Kidney (tissue), 14 donors: Measurements from ENCODE around the gene RAD17. TPM values are rescaled to one million over a fixed set of nuclear protein-coding genes. Genes with fewer than 3 reads are reported as not detected.

Source experiments
- DNase-seq, 5 donors: peaks; one replicate each; pipeline ENCODE4 v3.0.0-alpha.2; 2013 to 2020
- FAIRE-seq: peaks from 2 replicates; lab custom pipeline; 2012; peaks lifted over from hg19 to GRCh38; lab: Jason Lieb, UNC
- H3K27ac ChIP-seq, 2 donors: one replicate each; pipeline ENCODE4 v1.7.0; 2013; ENCODE audit warnings: low read depth in 2 of 2, low read length in 2 of 2, inconsistent platforms in 1 of 2
- H3K27me3 ChIP-seq: one replicate; pipeline ENCODE4 v1.7.1; 2013; ENCODE audit warnings: low read length, inconsistent platforms; ENCODE audit not compliant: control insufficient read depth, insufficient read depth
- H3K36me3 ChIP-seq, 3 donors: one replicate each; pipeline versions ENCODE4 v1.7.0 to v1.7.1; 2013; ENCODE audit warnings: low read length in 3 of 3, control low read depth in 1 of 3, inconsistent platforms in 1 of 3; ENCODE audit not compliant: insufficient read depth in 3 of 3, control insufficient read depth in 2 of 3
- H3K4me1 ChIP-seq, 3 donors: one replicate each; pipeline versions ENCODE4 v1.7.0 to v1.7.1; 2013; ENCODE audit warnings: low read length in 3 of 3, inconsistent platforms in 1 of 3, low read depth in 1 of 3; ENCODE audit not compliant: control insufficient read depth in 2 of 3, insufficient read depth in 2 of 3
- H3K4me3 ChIP-seq, 3 donors: one replicate each; pipeline versions ENCODE4 v1.7.0 to v1.8.1; 2013; ENCODE audit warnings: low read length in 3 of 3, control low read depth in 1 of 3, inconsistent platforms in 1 of 3
- H3K9ac ChIP-seq, 3 donors: one replicate each; pipeline versions ENCODE4 v1.7.0 to v1.7.1; 2013; ENCODE audit warnings: low read length in 3 of 3, control low read depth in 1 of 3, inconsistent platforms in 1 of 3
- H3K9me3 ChIP-seq, 3 donors: one replicate each; pipeline versions ENCODE4 v1.7.0 to v1.7.1; 2013; ENCODE audit warnings: low read length in 3 of 3, control low read depth in 1 of 3, inconsistent platforms in 1 of 3; ENCODE audit not compliant: control insufficient read depth in 2 of 3, insufficient read depth in 1 of 3
- intact Hi-C: fragments of 100-400 bp; cut with DNase I; formaldehyde crosslinking; loops from one replicate; pipeline ENCODE4 v1.11.1; 2022
- polyA plus RNA-seq: library from polyadenylated mRNA; stranded (reverse); fragments of 350-450 nt; fragmentation: Illumina TruSeq; extraction: RNeasy Lipid Tissue Mini Kit (QIAGEN cat#74804); gene quantifications from one replicate; pipeline ENCODE4 v1.2.3, GENCODE V29; 2014; ENCODE audit warnings: low read depth, low replicate concordance; ENCODE audit not compliant: insufficient read depth
- total RNA-seq: library from RNA; stranded (reverse); fragmentation: NEBNext Ultra II Directional; extraction: Animal tissue kit (Norgen Biotek cat#: 25700); gene quantifications from one replicate; pipeline ENCODE4 v1.2.1, GENCODE V29; 2021
- TF ChIP-seq, protein P1 (sequence below): IDR thresholded peaks from 3 replicates; pipeline ENCODE4 v1.5.1; 2012; ENCODE audit warnings: mild to moderate bottlenecking, moderate library complexity, borderline replicate concordance; ENCODE audit not compliant: insufficient read depth; ENCODE audit errors: extremely low read depth
- donor health status: control.
- donor health status: control.
- donor health status: control.
- donor health status: control.
- donor health status: control.
- donor health status: DM: yes; HTN: yes; CAD: no.
- donor health status: Normal renal cell carcinoma (clear cell type).

Gene RAD17
- total and polyA plus RNA-seq, 2 donors from 2014 or later, result 19.7 to 26.6 TPM

DNA sequence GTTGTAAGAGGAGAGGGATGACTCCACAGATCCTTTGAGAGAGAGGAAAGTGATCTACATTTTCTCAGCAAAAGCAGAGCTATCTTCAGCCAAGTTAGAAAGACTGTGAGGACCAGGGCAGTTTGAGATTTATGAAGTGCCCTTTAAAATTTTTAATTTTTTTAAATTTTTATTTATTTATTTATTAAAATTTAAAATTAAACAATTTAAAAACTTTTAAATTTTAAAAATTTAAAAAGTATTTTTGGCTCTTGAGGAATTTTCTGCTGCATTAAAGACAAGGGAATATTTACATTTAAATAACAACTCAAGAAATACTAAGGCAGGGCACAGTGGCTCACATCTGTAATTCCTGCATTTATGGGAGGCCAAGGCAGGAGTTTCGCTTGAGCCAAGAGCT lies 92.6 kb downstream of the RAD17 start:
- Histone ChIP-seq H3K4me3 (no peak overlapping the region), H3K27ac (no peak overlapping the region), H3K9me3 (no peaks in the 10 kb centered on the region), H3K4me1 (no peaks in the 10 kb centered on the region), H3K9ac (no peak overlapping the region), H3K36me3 (no peaks in the 10 kb centered on the region), H3K27me3 (no peaks in the 10 kb centered on the region)
- DNase-seq (no peak), FAIRE-seq (no peak)
- TF ChIP-seq, protein P1, sequence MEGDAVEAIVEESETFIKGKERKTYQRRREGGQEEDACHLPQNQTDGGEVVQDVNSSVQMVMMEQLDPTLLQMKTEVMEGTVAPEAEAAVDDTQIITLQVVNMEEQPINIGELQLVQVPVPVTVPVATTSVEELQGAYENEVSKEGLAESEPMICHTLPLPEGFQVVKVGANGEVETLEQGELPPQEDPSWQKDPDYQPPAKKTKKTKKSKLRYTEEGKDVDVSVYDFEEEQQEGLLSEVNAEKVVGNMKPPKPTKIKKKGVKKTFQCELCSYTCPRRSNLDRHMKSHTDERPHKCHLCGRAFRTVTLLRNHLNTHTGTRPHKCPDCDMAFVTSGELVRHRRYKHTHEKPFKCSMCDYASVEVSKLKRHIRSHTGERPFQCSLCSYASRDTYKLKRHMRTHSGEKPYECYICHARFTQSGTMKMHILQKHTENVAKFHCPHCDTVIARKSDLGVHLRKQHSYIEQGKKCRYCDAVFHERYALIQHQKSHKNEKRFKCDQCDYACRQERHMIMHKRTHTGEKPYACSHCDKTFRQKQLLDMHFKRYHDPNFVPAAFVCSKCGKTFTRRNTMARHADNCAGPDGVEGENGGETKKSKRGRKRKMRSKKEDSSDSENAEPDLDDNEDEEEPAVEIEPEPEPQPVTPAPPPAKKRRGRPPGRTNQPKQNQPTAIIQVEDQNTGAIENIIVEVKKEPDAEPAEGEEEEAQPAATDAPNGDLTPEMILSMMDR, result no peak
- intact Hi-C loops, result no loop called here

Other genes with a start within 250 kb of the RAD17 start
- gene CCNB1, start 202.7 kb upstream of the RAD17 start, total RNA-seq, result 5.9 TPM
- gene CCNB1, start 202.7 kb upstream of the RAD17 start, polyA plus RNA-seq, result 5.1 TPM
- gene CENPH, start 180.2 kb upstream of the RAD17 start, total RNA-seq, result 3.1 TPM
- 1.5 TPM for gene CENPH, start 180.2 kb upstream of the RAD17 start, polyA plus RNA-seq
- gene CDK7, start 134.9 kb upstream of the RAD17 start, total RNA-seq, result 22.7 TPM
- 29.4 TPM for gene CDK7, start 134.9 kb upstream of the RAD17 start, polyA plus RNA-seq
- 10.6 TPM for gene CCDC125, start 37.0 kb upstream of the RAD17 start, total RNA-seq
- gene CCDC125, start 37.0 kb upstream of the RAD17 start, polyA plus RNA-seq, result 4.5 TPM
- gene AK6, start 298 bp upstream of the RAD17 start, total RNA-seq, result 31.1 TPM
- 73.7 TPM for gene AK6, start 298 bp upstream of the RAD17 start, polyA plus RNA-seq
- 42.4 TPM for gene TAF9, start 298 bp upstream of the RAD17 start, total RNA-seq
- gene TAF9, start 298 bp upstream of the RAD17 start, polyA plus RNA-seq, result 46.4 TPM
- 41.2 TPM for gene MARVELD2, start 45.3 kb downstream of the RAD17 start, total RNA-seq
- 8.5 TPM for gene MARVELD2, start 45.3 kb downstream of the RAD17 start, polyA plus RNA-seq
- 127 TPM for gene OCLN, start 123.0 kb downstream of the RAD17 start, total RNA-seq
- gene OCLN, start 123.0 kb downstream of the RAD17 start, polyA plus RNA-seq, result 13.5 TPM
- 36.6 TPM for gene GTF2H2C, start 190.4 kb downstream of the RAD17 start, total RNA-seq
- gene GTF2H2C, start 190.4 kb downstream of the RAD17 start, polyA plus RNA-seq, result 21.5 TPM